Suppressor macrophage treated with lipopolysaccharide for 1 hour (primary cell): ENCODE data around the gene JMJD4.
A peak's percentile ranks its signal among the peaks of the same experiment; 100 is the strongest.

Experiments used
- DNase-seq, 3 donors: peaks; one replicate each; pipeline ENCODE4 v3.0.0-alpha.2; 2020 to 2022

The JMJD4 gene

DNA sequence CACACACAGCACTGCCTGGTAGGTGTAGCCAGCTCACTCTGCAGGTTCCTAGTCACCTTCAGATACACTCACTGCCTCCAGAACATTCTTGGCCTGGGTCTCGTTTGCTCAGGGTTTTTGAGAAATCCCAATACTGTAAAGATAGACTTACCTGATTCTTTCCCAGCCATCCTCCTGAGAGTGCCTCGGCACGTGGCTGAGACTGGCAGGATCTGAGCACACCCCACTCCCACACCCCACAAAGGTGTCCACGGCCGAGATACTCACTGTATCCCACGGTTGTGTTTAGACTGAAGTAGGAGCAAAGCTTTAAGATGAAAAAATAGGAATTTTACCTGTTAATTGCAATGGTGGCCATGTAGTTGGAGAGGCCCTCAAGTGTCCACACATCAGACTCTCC lies 33.5 kb upstream of the JMJD4 start:
- DNase-seq = no peak

DNA sequence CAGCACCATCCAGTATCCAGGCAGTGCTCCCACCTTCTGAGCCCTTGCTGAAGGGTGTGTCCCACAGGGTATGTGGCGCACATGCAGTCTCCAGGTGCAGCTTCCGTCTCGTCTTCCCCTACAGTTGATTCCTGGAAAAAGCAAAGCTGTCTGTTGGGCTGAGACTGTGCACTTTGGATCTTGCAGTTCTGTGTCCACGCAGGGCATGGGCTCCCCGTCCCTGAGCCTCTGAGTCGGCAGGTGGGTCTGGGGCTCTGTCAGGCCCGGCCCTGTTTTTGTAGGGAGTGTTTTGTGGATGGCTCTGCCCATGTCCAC lies 33.0 kb upstream of the JMJD4 start:
- no peak for DNase-seq

DNA sequence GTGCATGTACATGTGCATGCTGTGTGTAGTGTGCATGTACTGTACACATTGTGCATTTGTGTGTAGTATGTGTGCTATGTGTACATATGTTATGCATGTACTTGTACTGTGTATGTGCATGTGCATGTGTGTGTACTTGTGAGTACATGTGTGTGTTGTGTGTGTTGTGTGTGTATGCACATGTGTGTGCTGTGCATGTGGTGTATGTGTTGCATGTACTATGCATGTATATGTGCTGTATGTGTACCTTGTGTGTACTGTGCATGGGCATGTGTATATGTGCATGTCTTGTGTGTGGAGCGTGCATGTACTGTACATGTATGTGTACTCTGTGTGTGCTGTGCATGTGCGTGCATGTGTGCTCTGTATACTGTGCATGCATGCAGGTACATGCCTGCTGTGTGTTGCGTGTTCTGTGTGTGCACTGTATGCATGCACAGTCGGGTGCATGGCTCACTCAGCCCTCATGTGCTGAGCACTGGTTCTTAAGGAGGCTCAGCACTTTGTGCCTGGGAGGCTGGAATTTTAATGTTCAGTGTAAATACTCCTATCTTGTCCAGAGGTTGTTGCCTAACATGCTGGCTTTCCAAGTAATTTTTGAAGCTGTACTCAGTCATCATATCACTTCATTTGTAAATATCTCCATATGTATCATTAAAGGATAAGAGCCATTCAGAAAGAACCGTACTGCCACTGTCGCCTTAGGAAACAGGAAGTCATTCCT lies 32.5 kb upstream of the JMJD4 start:
- no peak for DNase-seq

DNA sequence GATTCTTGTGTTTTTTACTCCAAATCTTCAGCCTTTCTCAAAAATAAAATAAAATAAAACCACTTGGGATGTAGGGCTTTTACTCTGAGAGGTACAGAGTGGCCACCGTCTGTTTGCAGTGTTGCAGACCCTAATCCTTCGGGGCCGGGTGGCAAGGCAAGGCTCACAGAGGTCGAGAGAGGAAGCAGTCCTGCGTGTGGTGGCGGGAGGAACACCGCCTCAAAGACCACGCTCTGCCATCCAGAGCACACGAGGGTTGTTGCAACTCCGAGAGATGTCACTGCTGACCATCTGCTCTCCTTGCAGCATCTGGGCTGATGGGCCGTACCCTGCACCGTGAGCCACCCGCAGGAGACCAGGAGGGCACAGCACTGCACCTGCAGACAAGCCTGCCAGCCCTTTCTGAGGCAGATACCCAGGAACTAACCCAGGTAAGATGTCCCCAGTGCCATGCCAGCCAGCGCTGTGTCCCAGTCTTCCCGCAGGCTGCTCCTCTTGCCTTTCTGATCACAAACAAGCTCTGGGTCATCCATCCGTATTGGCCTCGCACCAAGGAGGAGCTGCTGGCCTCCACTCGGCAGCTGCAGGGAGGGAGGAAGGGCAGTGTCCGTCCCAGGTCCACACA lies 31.7 kb upstream of the JMJD4 start:
- DNase-seq = no peak

DNA sequence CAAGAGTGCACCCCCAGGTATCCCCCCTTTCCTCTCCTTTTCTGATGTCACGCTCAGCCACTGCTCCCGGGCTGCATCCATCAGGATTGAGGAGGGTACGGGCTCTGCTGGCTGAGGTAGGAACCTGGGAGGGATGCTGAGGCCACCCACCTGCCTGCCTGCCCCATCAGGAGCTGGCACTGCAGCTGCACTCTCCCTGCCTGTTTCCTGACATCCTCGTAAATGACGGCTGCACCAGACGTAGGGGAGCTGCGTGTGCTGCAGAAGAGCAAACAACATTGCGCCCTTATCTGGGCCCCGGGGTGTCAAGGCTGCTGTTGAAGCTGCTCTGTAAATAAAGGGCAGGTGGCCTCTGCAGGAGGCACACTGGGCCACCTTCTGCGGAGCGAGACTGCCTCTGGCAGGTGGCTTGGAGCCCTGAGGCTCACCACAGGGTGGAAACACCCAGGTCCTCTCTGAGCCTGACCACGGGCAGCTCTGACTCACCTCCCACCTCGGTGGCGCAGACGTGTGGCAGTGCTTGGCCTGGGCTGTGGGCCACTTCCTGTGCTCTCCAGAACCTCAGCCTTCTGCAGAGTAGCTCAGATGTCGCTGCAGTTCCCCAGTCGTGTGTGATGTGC lies 31.0 kb upstream of the JMJD4 start:
- peak in 2 of 3 donors; percentile 7 to 24 for DNase-seq

DNA sequence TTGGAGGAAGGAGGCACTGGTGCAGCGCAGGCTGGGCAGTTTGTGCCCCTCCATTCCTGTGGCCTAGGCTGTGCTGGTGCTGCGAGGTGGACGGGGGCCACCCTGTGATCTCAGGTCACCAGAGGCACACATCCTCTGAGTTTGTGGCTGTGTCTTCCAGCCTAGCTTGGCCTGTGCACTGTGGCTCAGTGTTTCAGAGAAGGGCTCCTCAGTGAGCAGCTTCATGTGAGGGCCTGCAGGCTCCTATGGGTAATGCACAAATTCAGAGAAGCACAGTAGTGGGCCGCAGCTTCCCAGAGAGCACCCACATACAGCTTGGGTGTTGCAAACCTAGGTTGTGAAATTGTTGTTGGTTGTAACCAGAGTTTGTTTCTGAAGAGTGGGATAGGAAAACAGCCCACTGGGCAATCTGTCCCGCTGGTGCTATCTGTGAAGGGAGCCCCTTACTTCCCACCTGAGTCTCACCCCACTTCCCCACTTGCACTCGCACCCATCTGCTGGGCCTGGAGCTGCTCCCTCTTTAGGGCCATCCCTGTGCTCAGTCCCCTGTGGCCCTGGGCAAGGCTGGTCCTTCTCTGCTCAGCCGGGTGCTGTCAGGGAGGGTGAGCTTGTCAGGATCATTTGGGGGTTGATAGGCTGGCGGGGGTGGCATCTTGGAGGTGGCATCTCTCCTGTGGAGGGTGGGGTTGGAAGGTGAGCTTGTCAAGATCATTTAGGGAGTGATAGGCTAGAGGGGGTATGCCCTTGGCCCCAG lies 30.3 kb upstream of the JMJD4 start:
- DNase-seq = peak in 1 of 3 donors; percentile 16

DNA sequence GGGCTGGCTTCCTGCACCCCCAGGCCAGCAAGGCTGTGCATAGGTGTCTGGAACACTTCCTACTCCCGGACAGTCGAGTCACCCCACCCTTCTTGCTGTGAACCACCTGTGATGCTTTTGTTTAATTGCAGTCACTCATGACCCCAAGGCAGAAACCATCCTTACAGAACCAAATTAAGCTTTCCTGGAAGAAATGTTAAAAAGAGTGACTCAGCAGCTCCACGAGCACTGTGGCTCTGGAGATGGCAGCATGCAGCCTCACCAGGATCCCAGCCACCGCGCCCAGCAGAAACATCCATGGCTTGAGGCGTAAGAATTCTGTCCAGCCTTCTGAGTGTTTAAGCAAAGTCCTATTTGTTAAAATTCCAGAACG lies 28.9 kb upstream of the JMJD4 start:
- no peak for DNase-seq

DNA sequence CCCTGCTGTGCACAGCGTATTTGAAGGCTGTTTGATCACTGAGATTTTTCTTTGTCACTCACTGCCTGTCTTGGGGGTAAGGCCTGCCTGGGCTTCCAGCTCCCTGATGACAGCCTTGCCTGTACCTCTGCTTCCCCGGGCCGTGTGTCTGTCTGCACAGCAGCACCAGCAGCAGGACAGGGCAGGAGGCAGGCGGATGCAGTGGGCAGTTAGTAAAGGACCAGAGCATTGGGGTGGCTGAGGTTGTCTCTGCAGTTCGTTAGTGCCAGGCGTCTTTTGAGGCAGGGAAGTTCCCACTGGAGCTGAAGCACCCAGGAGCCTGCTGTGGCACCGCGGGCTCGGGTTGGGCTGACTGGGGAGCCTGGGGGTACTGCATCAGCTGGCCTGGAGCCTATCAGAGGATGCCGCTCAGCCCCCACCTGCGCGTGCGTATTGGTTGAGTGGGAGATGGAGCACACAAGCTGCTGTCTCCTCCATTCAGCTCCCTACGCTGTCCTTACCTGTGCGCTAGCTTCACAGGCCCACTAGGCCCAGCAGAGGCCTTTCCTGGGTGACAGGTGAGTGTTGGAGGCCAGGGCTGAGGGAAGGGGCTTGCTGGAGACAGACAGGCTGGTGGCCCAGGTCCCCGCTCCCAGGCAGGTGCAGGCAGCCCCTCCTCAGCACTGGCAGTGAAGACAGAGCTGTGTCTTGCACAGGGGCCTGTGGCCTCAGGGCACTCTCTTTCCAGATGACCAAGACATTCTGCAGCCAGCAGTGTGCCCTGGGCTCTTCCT lies 28.3 kb upstream of the JMJD4 start:
- DNase-seq = no peak

DNA sequence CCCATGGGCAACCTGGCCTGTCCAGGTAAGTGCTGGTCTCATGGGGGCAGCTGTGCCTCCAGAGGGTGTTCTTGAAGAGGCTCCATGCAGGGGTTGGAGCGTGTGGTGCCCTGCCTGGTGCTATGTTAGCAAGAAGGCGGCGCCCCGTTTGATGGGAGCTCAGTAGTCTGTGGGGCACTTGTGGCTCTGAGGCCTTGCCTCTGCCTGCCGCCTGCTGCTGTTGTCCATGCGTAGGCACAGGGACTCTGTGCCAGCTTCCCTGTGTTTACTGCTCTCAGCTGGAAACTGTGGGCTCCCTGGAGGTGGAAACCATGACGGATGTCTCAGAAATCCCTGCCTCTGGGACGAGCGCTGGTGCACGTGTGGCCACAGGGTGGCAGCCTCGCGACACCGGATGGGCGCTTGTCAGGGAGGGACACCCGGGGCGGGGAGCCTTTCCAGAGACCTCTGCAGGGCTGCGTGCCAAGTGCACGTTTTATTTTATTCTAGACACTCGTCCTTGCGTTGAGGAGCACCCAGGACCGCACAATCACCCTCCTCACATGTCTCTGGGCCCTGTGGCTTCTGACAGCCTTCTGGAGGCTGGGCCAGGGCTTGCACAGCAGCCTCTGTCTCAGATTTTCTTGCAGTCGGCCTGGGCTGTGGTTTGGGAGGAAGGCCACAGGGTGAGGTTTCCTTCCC lies 27.3 kb upstream of the JMJD4 start:
- DNase-seq = peak; percentile 77 to 89 (median 78)

DNA sequence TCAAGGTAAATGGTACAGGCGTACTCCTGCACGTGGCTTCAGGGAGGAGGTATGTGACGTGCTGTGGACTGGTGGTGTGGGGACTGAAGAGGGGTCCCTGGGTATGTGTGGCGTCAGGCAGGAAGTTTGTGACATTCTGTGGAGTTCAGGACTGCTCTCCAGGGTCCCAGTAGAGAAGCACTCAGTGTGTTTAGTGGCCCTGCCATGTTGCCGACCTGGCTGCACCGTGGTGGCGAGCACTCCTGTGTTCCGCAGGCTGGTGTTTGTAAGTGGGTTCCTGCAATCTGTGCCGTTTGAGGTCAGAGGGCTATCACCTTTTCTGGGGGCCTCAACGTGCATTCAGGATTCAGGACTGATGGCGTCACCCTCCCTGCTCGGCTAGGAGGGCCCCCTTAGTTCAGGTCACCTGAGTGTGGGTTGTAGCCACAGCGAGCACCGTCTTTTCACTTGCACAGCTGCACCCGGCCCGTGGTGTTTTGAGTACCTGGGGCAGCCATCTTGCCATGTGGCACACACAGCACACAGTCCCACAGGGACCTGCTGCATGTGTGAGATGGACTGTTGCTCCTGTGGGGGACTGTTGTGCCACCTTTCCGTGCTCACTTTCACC lies 26.6 kb upstream of the JMJD4 start:
- no peak for DNase-seq

DNA sequence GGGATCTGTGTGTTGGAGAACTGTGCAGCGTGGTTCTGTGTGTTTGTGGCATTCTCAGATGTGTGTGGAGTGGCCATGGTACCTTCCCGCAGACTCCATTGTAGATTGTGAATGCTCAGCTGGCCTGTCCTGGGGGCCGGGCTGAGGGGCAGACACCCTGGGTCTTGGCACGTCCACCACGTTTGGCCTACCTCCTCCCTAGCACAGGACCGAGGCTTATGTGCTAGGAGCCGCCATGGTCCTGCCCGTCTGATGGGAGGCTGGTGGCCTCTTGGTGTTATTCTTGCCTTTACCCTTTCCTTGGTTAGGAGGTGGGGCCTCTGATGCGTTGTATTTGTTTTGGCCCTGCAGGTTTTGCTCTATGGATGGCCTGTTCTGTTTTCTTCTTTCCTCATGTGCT lies 25.3 kb upstream of the JMJD4 start:
- no peak for DNase-seq

DNA sequence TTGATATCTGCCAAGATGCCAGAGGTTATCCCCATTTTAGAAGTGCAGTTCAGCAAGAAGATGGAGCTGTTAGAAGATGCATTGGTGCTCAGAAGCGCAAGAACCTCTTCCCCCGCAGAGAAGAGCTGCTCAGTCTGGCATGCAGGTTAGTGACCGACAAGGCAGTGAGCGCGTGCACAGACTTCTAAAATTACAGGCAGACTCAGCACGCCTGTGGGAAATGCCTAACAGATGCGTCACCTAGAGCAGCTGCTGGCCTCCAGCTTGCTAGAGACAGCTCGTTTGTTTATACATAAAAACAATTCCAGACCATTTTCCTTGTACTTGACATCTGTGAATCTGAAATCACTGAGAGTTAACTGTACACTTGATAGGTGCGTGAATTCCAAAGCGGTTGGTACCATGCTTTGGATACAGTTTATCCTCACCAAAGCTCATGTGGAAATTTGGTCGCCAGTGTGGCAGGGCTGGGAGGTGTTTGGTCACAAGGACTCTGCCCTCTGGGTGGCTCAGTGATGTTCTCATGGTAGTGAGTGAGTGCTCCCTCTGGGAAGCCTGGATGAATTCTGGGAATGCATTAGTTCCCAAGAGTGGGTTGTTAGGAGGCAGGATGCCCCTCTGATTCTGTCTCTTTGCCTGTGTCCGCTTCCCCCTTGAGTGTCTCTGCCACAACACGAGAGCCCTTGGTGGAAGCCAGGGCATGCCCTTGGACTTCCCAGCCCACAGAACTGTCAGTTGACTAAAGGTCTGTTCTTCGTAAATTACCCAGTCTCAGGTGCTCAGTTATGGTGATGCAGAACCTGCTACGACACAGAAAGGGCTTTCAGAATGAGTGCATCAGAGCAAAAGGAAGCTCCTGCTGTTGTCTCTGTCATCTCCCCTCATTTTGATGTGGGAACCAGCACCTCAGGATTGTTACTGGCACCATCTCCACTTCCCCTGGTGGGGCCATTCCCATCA lies 24.5 kb upstream of the JMJD4 start:
- DNase-seq = no peak

DNA sequence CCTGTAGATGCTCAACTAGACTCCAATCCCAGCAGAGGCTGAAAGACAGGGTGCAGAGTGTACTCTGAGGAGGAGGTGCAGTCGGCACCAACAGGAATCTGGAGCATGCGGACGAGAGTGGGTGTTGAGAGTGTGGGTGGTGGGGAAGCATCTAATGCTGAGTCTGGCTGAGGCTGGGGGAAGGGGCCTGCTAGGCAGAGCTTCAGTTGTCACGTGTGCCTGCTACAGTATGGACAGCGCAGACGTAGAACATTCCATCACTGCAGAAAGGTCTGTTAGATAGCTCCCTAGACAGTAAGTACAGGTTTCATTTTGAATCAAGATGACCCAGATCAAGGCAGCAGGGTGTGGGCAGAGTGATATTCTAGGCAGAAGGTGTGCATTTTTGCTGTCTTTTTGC lies 23.3 kb upstream of the JMJD4 start:
- DNase-seq = peak in 1 of 3 donors; percentile 2

DNA sequence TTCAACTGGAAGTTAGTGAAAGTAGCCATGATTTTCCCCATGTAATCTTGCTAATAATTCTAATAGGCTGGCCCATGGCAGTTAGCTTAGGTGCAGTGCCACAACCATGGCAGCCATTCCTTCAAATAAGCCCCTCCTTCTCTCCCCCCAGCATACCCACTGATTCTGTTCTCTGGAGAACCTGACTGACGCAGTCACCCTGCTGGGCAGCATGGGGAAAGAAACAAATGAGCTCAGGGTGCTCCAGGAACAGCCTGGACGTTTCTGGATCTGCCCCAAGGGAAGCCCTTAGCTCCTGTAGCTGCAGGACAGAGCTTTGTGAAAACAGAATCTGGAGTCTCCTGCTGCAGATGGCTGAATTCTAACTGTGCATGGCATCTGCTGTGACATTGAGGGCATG lies 22.7 kb upstream of the JMJD4 start:
- no peak for DNase-seq

DNA sequence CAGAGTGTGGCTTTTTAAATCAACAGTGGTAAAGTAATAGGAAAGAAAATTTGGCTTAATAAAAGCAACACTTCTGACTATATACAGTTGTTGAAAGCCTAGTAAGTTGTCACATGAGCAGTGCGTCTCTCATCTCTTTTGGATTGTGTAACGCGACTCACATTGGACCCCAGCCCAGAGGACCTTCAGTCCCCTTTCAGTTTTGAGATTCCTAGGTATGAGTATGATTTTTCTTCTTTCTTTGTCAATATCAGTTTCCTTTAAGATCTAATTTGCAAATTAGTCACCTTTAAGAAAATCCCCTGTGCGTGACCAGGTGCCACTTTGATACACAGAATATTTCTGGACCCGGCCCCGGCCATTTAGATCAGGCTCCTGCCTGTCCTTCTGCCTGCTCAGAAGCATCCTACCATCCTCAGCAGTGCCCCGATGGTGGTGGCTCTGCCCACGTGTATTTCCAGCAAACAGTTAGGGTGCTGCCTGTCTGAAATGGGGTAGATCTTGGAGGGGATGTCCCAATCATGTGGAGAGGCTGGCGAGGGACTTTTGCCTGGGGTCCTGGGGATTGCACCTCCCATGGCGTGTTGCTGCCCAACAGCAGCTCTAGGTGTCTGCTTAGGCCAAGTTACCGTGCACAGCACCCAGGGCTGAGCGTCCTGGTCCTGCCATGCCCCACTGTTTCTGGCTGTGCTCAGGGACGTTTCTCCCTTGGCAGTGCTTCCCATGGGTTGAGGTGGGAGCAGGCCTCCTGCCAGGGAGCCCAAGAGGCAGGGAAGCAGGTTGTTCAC lies 21.3 kb upstream of the JMJD4 start:
- no peak for DNase-seq

DNA sequence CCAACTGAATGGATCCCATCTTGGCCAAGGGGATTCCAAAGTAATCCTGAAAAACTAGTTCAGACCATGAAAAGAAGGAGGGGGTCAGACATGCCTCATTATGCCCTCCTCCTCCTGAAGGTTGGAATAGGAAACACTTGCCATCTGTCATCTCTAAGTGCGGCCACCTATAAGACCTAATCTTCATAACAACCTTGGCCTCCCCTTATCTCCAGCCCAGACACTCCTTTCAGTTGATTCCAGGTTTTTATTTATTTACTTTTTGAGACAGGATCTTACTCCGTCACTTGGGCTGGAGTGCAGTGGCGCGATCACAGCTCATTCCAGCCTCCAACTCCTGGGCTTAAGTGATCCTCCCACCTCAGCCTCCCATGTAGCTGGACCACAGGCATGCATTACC lies 19.9 kb upstream of the JMJD4 start:
- no peak for DNase-seq

DNA sequence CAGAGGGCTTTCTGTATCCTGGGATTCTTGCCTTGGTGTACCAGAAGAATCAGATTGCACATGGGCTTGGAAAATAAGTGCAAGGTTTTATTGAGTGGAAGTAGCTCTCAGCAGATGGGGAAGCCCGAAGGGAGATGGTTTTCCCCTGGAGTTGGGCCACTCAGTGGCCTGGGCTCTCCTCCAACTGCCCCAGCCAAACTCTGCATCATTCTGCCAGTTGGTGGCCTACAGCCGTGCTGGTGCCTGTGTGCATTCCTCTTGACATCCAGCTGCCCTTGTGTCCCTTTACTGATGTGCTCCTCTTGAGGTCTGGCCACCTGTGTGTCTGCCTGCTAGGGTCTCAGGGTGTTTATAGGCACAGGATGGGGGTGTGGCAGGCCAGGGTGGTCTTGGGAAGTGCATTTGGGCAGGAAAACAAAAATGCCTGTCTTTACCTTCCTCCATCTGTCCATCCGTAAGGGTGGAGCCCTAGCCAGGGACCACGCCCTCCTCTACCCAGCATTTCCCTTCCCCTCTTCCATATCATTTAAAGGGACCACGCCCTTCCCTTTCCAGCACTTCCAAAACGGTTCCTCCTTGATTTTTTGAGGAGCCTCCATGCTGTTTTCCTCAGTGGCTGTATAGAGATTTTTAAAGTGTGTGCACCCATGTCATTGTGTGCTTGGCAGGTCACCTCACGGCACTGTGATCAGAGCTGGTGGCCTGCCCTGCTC lies 19.1 kb upstream of the JMJD4 start:
- peak; percentile 36 to 57 (median 36) for DNase-seq

DNA sequence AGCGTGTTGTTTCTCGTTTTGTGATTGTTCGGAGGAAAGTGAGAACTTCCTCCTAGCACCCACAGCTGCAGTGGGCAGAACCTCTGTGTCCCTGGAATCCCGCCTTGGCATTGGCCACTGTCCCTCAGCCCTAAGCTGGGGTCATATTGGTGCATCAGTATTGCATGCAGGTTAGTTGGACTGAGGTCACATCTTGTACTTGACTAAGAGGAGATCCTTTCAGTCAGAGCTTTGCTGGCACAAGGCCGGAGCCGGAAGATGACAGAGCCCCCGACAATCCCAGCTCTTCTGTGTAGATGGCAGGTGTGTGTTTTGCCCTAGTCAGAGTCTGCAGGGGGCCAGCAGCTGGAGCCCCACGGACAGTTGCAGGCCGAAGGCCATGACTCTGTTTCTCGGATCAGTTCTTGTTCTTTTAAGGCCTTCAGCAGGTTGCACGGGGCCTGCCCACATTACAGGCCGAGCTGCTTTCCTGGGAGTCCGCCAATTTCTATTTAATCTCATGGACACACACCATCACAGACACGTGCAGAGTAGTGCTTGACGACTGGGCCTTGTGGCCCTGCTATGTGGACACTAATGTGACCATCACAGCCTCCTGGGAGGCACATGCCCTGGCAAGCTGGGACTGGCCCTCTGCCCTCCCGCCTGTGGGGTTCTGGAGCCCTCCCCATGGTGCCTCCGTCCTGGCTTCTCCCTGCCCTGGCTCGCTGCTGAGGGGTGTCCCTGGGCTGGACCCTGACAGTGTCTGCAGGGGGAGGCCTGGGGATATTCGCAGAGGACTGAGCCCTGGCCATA lies 15.0 kb upstream of the JMJD4 start:
- no peak for DNase-seq
